ENCODE results near the gene WDR27.
"Not testable (repeated sequence)": the region's sequence is repeated elsewhere in the genome, so short reads cannot be mapped to it uniquely, and the experiment has no call there.

The WDR27 gene

GRCh38 chr6:169449221-169449620, 252.6 kb downstream of the WDR27 start:
- Histone ChIP-seq H3K27ac (no peak overlapping the region), H3K4me1 (peaks cover 7% of the 10 kb centered on the region), H4K20me1 (no peaks in the 10 kb centered on the region), H3K9ac (no peak overlapping the region), H3K4me2 (no peak overlapping the region), H3K36me3 (no peaks in the 10 kb centered on the region), H3K27me3 (no peaks in the 10 kb centered on the region), H3K9me3 (0 out of 2 replicates have a peak, but pooled peaks cover 1% of the 10 kb centered on the region), H3K4me3 (no peak overlapping the region)
- TF ChIP-seq Cebpa-rat (IDR thresholded peaks at IDR 0.05) = no peak

- Histone ChIP-seq H3K9ac (no peak overlapping the region), H3K36me3 (no peaks in the 10 kb centered on the region), H3K4me1 (peaks cover 7% of the 10 kb centered on the region), H3K9me3 (0 out of 2 replicates have a peak, but pooled peaks cover 11% of the 10 kb centered on the region), H4K20me1 (no peaks in the 10 kb centered on the region), H3K27ac (no peak overlapping the region), H3K4me2 (no peak overlapping the region), H3K4me3 (no peak overlapping the region), H3K27me3 (no peaks in the 10 kb centered on the region)
- TF ChIP-seq Cebpa-rat (IDR thresholded peaks at IDR 0.05) = no peak
Observed at GRCh38 chr6:169445661-169446581, 255.9 kb downstream of the WDR27 start.

- Histone ChIP-seq H3K9me3 (0 out of 2 replicates have a peak, but pooled peaks cover 11% of the 10 kb centered on the region), H3K36me3 (no peaks in the 10 kb centered on the region), H3K4me1 (peaks cover 4% of the 10 kb centered on the region), H3K9ac (no peak overlapping the region), H3K4me3 (no peak overlapping the region), H3K27ac (no peak overlapping the region), H3K4me2 (no peak overlapping the region), H3K27me3 (no peaks in the 10 kb centered on the region), H4K20me1 (no peaks in the 10 kb centered on the region)
- no peak for TF ChIP-seq Cebpa-rat (IDR thresholded peaks at IDR 0.05)
Observed at GRCh38 chr6:169445227-169445626, 256.6 kb downstream of the WDR27 start.

GRCh38 chr6:169441292-169441691, 260.5 kb downstream of the WDR27 start:
- Histone ChIP-seq H3K4me1 (no peaks in the 10 kb centered on the region), H4K20me1 (no peaks in the 10 kb centered on the region), H3K27me3 (no peaks in the 10 kb centered on the region), H3K4me3 (no peak overlapping the region), H3K9ac (no peak overlapping the region), H3K36me3 (no peaks in the 10 kb centered on the region), H3K27ac (no peak overlapping the region), H3K9me3 (0 out of 2 replicates have a peak, but pooled peaks cover 11% of the 10 kb centered on the region), H3K4me2 (no peak overlapping the region)
- TF ChIP-seq Cebpa-rat (IDR thresholded peaks at IDR 0.05) = no peak

- Histone ChIP-seq H4K20me1 (no peaks in the 10 kb centered on the region), H3K4me3 (no peak overlapping the region), H3K36me3 (no peaks in the 10 kb centered on the region), H3K4me1 (no peaks in the 10 kb centered on the region), H3K9me3 (peaks cover 20% of the 10 kb centered on the region), H3K27me3 (no peaks in the 10 kb centered on the region), H3K27ac (no peak overlapping the region), H3K4me2 (no peak overlapping the region), H3K9ac (no peak overlapping the region)
- no peak for TF ChIP-seq Cebpa-rat (IDR thresholded peaks at IDR 0.05)
Observed at GRCh38 chr6:169439710-169440109, 262.1 kb downstream of the WDR27 start.

GRCh38 chr6:169434554-169434953, 267.3 kb downstream of the WDR27 start:
- not testable (repeated sequence) for H3K9ac ChIP-seq, H3K27me3 ChIP-seq, H3K4me1 ChIP-seq, H3K4me3 ChIP-seq, H4K20me1 ChIP-seq, H3K4me2 ChIP-seq, H3K27ac ChIP-seq, H3K36me3 ChIP-seq
- H3K9me3 ChIP-seq = peaks cover 58% of the 10 kb centered on the region

GRCh38 chr6:169429001-169429400, 272.8 kb downstream of the WDR27 start:
- Histone ChIP-seq H4K20me1 (no peaks in the 10 kb centered on the region), H3K9me3 (peaks cover 63% of the 10 kb centered on the region), H3K27ac (no peak overlapping the region), H3K4me1 (no peaks in the 10 kb centered on the region), H3K27me3 (no peaks in the 10 kb centered on the region), H3K36me3 (no peaks in the 10 kb centered on the region), H3K9ac (no peak overlapping the region), H3K4me2 (no peak overlapping the region), H3K4me3 (no peak overlapping the region)
- no peak for TF ChIP-seq Cebpa-rat (IDR thresholded peaks at IDR 0.05)

GRCh38 chr6:169428532-169428931, 273.3 kb downstream of the WDR27 start:
- Histone ChIP-seq H3K9ac (no peak overlapping the region), H3K27ac (no peak overlapping the region), H4K20me1 (no peaks in the 10 kb centered on the region), H3K27me3 (no peaks in the 10 kb centered on the region), H3K4me1 (no peaks in the 10 kb centered on the region), H3K36me3 (no peaks in the 10 kb centered on the region), H3K4me3 (no peak overlapping the region), H3K9me3 (peaks cover 63% of the 10 kb centered on the region), H3K4me2 (no peak overlapping the region)
- no peak for TF ChIP-seq Cebpa-rat (IDR thresholded peaks at IDR 0.05)

- Histone ChIP-seq H3K9ac (no peak overlapping the region), H3K4me2 (no peak overlapping the region), H3K27ac (no peak overlapping the region), H3K27me3 (no peaks in the 10 kb centered on the region), H4K20me1 (no peaks in the 10 kb centered on the region), H3K4me3 (no peak overlapping the region), H3K9me3 (peaks cover 63% of the 10 kb centered on the region), H3K36me3 (no peaks in the 10 kb centered on the region), H3K4me1 (no peaks in the 10 kb centered on the region)
- no peak for TF ChIP-seq Cebpa-rat (IDR thresholded peaks at IDR 0.05)
Observed at GRCh38 chr6:169427856-169428255, 274.0 kb downstream of the WDR27 start.

GRCh38 chr6:169426611-169427010, 275.2 kb downstream of the WDR27 start:
- no peaks in the 10 kb centered on the region for H3K4me1 ChIP-seq
- no peak for TF ChIP-seq Cebpa-rat (IDR thresholded peaks at IDR 0.05)
- no peaks in the 10 kb centered on the region for H3K36me3 ChIP-seq
- no peak overlapping the region for H3K4me2 ChIP-seq
- H3K27ac ChIP-seq = no peak overlapping the region
- H3K9ac ChIP-seq = no peak overlapping the region
- no peaks in the 10 kb centered on the region for H3K27me3 ChIP-seq
- no peak overlapping the region for H3K4me3 ChIP-seq
- H3K9me3 ChIP-seq = peaks cover 52% of the 10 kb centered on the region
- H4K20me1 ChIP-seq = no peaks in the 10 kb centered on the region

Measured in BLaER1 (cell line).